ENCODE results near the gene ARHGAP24. TPM values are rescaled to one million over a fixed set of nuclear protein-coding genes. Genes with fewer than 3 reads are reported as not detected.

ARHGAP24 gene
- total and polyA plus RNA-seq, 2 experiments from 2014 or later = 0.21 to 0.36 TPM

GRCh38 chr4:85669992-85670548 lies 195.1 kb downstream of the ARHGAP24 start:
- Mint-ChIP-seq H3K27ac (no peak overlapping the region), H3K27me3 (ENCODE audit: insufficient read depth, low read depth, poor library complexity) (no peaks in the 10 kb centered on the region), H3K4me1 (peaks cover 17% of the 10 kb centered on the region), H3K36me3 (ENCODE audit: low read depth) (peaks cover 21% of the 10 kb centered on the region), H3K4me3 (no peak overlapping the region), H3K9me3 (peaks cover 35% of the 10 kb centered on the region)
- H3F3A ChIP-seq (replicated peaks; ENCODE audit: low read depth) = no peaks in the 10 kb centered on the region
- no peaks in the 10 kb centered on the region for H4K20me1 ChIP-seq (replicated peaks; ENCODE audit: insufficient read depth)
- no peak overlapping the region for H2AFZ ChIP-seq
- ATAC-seq (no peak), DNase-seq (ENCODE audit: low spot score) (no peak)
- H3K36me3 ChIP-seq (ENCODE audit: insufficient read depth) = peaks cover 14% of the 10 kb centered on the region
- H3K4me3 ChIP-seq = no peak overlapping the region
- H3K4me1 ChIP-seq (ENCODE audit: insufficient read depth) = peaks cover 13% of the 10 kb centered on the region
- no peak overlapping the region for H3K4me2 ChIP-seq
- H3K9me2 ChIP-seq (ENCODE audit: insufficient read depth) = peaks cover 13% of the 10 kb centered on the region
- no peak overlapping the region for H3K27ac ChIP-seq (ENCODE audit: low read depth)
- H3K27me3 ChIP-seq (ENCODE audit: insufficient read depth) = no peaks in the 10 kb centered on the region
- no peaks in the 10 kb centered on the region for H3K79me2 ChIP-seq (replicated peaks; ENCODE audit: insufficient read depth)
- TF ChIP-seq CREB1 (CRISPR knock-in tag; IDR thresholded peaks at IDR 0.05; ENCODE audit: low read depth) = no peak
- TF ChIP-seq EZH2phosphoT487 (IDR thresholded peaks at IDR 0.05; ENCODE audit: unreplicated experiment) = no peak
- no peak for TF ChIP-seq REST (IDR thresholded peaks at IDR 0.05; ENCODE audit: unreplicated experiment)
- no peak for TF ChIP-seq CTCF (conservative IDR thresholded peaks at IDR 0.05; ENCODE audit: low read depth in 2 of 2)
- no peak for TF ChIP-seq JUNB (IDR thresholded peaks at IDR 0.05; ENCODE audit: unreplicated experiment)
- TF ChIP-seq POLR2AphosphoS5 (IDR thresholded peaks at IDR 0.05; ENCODE audit: low read depth) = no peak
- no peak for TF ChIP-seq ZNF114 (CRISPR knock-in tag; IDR thresholded peaks at IDR 0.05)
- TF ChIP-seq NANOG (IDR thresholded peaks at IDR 0.05; ENCODE audit: borderline replicate concordance) = no peak
- TF ChIP-seq ZNF331 (CRISPR knock-in tag; IDR thresholded peaks at IDR 0.05; ENCODE audit: low read depth) = no peak

DNA sequence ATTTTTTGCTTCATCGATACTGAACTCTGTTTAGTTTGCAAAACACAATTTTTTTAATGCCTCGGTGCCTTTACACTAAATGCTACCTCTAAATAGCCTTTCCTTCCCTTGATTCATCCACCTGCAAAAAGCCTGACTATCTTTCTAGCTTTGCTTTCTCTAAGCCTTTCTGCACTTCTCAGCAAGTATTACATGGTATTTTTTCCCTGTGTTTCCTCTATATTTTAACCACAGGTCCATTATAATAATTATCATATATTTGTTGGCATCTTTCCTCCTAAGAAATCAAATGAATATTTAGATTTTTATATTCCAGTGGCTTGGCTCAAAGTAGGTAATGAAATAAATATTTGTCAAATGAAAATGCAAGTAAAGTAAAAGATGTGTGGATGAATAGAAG lies 196.2 kb downstream of the ARHGAP24 start:
- Mint-ChIP-seq H3K36me3 (ENCODE audit: low read depth) (peaks cover 17% of the 10 kb centered on the region), H3K9me3 (peaks cover 30% of the 10 kb centered on the region)
- no peak for ATAC-seq
- TF ChIP-seq EZH2 (IDR thresholded peaks at IDR 0.05; ENCODE audit: low read depth, unreplicated experiment) = no peak
- no peak for TF ChIP-seq ZNF114 (CRISPR knock-in tag; IDR thresholded peaks at IDR 0.05)
- TF ChIP-seq CREB1 (CRISPR knock-in tag; IDR thresholded peaks at IDR 0.05; ENCODE audit: low read depth) = no peak
- no peak for TF ChIP-seq ZNF462 (CRISPR knock-in tag; IDR thresholded peaks at IDR 0.05)
- no peak for TF ChIP-seq ZNF331 (CRISPR knock-in tag; IDR thresholded peaks at IDR 0.05; ENCODE audit: low read depth)

More for the DNA sequence above, 196.2 kb downstream of the ARHGAP24 start:
- H3K36me3 ChIP-seq (ENCODE audit: insufficient read depth) = peaks cover 10% of the 10 kb centered on the region
- H3K4me2 ChIP-seq = no peak overlapping the region
- H3K27ac ChIP-seq (ENCODE audit: low read depth) = no peak overlapping the region
- H3K79me2 ChIP-seq (replicated peaks; ENCODE audit: insufficient read depth) = no peaks in the 10 kb centered on the region
- Mint-ChIP-seq H3K4me3 (no peak overlapping the region), H3K27ac (no peak overlapping the region), H3K4me1 (peaks cover 25% of the 10 kb centered on the region), H3K27me3 (ENCODE audit: insufficient read depth, low read depth, poor library complexity) (no peaks in the 10 kb centered on the region)
- no peak for DNase-seq (ENCODE audit: low spot score)
- H3K4me1 ChIP-seq (ENCODE audit: insufficient read depth) = peaks cover 24% of the 10 kb centered on the region
- H3F3A ChIP-seq (replicated peaks; ENCODE audit: low read depth) = no peaks in the 10 kb centered on the region
- H2AFZ ChIP-seq = no peak overlapping the region
- no peaks in the 10 kb centered on the region for H4K20me1 ChIP-seq (replicated peaks; ENCODE audit: insufficient read depth)
- H3K4me3 ChIP-seq = no peak overlapping the region
- H3K27me3 ChIP-seq (ENCODE audit: insufficient read depth) = no peaks in the 10 kb centered on the region
- peaks cover 18% of the 10 kb centered on the region for H3K9me2 ChIP-seq (ENCODE audit: insufficient read depth)
